Fibroblast of the aortic adventitia (primary cell): ENCODE data around the gene FBXO31. TPM values are rescaled to one million over a fixed set of nuclear protein-coding genes. Genes with fewer than 3 reads are reported as not detected.
"Not testable (repeated sequence)": the region's sequence is repeated elsewhere in the genome, so short reads cannot be mapped to it uniquely, and the experiment has no call there.

Experiments
- DNase-seq: peaks from one replicate; pipeline ENCODE4 v3.0.0-alpha.2; 2010; ENCODE audit warnings: low read depth
- H3K4me3 ChIP-seq: 2 replicates; pipeline ENCODE4 v1.5.1; 2011; ENCODE audit warnings: low read depth, mild to moderate bottlenecking, control low read depth, low read length, moderate library complexity
- CTCF ChIP-seq: IDR thresholded peaks from 2 replicates; pipeline ENCODE4 v1.5.1; 2011; ENCODE audit warnings: mild to moderate bottlenecking, low read length, control low read depth, inconsistent platforms; ENCODE audit not compliant: insufficient read depth
- total RNA-seq: library from RNA; depleted of rRNA; stranded (reverse); fragments of >200 nt; gene quantifications from 2 replicates; pipeline ENCODE4 v1.2.3, GENCODE V29; 2012; ENCODE audit warnings: low replicate concordance

The FBXO31 gene
- total RNA-seq, 1 donor = 30.4 TPM

- peak overlapping the region; percentile 80 for H3K4me3 ChIP-seq
- DNase-seq = no peak
- no peak for TF ChIP-seq CTCF
Measured at GRCh38 chr16:87384162-87384874, 742 bp upstream of the FBXO31 start.

- DNase-seq = no peak
- H3K4me3 ChIP-seq = peak overlapping the region; percentile 80
- TF ChIP-seq CTCF = no peak
Measured at GRCh38 chr16:87382023-87382785, 1.4 kb downstream of the FBXO31 start.

- H3K4me3 ChIP-seq = peak overlapping the region; percentile 80
- peak; percentile 59 for DNase-seq
Measured at GRCh38 chr16:87380881-87381280, 2.7 kb downstream of the FBXO31 start.

DNA sequence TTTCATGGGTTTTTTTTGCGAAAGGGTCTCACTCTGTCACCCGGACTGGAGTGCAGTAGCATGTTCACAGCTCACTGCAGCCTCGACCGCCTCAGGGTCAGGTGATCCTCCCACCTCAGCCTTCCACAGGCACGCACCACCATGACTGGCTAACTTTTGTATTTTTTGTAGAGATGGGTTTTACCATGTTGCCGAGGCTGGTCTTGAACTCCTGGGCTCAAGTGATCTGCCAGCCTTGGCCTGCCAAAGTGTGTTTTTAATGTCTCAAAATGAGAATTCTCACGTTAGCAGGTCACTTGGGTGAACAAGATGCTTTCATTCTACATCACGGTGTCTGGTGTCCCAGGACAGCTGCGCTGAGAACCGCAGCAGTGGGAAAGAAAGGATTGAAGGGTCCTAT is 3.2 kb downstream of the FBXO31 start:
- no peak for DNase-seq
- peak overlapping the region; percentile 80 for H3K4me3 ChIP-seq
- no peak for TF ChIP-seq CTCF

More at GRCh38 chr16:87380881-87381280, 2.7 kb downstream of the FBXO31 start:
- TF ChIP-seq CTCF = no peak

DNA sequence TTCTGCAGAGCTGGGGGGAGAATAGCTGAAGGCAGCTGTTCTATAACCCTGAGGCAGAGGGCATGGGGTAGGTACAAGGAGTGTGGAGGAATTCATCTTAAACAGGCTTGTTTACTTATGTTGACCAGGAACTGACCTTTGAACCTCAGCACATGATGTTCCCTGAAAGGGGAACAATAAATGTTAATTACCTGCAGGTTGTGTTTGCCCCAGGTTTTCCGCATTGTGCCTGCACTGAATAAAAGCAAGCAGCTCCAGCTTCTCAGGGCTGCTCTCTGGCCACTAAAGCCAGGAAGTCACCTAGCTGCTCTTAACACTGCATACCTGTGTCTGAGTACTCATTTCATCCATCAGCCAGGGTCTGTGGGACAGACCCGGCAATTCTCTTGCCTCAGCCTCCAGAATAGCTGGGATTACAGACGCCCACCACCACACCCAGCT is 4.2 kb downstream of the FBXO31 start:
- not testable (repeated sequence) for H3K4me3 ChIP-seq, DNase-seq

GRCh38 chr16:87376660-87377059 is 6.9 kb downstream of the FBXO31 start:
- H3K4me3 ChIP-seq = no peak overlapping the region
- no peak for TF ChIP-seq CTCF
- DNase-seq = no peak

DNA sequence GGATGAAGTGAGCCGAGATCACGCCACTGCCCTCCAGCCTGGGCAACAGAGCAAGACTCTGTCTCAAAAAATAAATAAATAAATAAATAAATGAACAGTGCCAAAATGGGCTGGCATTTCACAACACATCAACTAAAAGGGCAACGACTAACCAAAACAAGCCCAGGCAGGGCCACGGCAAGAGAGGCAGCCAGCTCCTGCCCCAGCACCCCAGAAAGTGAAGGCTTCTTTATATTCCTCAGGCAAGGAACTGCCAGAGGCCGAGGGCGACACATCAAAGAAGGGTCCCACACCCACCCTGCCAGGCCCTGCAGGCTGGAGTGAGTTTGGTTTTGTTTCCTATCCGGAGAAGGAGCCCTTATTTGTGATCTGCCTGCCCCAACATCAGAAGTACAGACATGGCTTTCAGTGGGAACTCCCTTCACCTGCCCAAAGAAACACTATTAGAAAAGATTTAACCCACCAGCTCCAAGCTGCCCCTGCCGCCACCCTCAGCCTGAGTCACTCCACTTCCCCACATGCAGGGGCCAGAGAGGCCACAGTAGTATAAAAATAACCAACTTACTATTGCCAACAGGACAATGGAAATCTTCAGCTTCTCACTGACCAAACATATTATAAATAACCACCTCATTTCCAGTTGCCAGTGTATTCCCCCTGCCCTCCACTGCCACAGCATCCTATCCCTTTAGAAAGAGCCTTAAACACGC is 8.0 kb downstream of the FBXO31 start:
- no peak overlapping the region for H3K4me3 ChIP-seq
- TF ChIP-seq CTCF = no peak
- DNase-seq = peak; percentile 54
